Activated CD8-positive, alpha-beta memory T cell treated with anti-CD3 and anti-CD28 coated beads for 4 hours (primary cell): ENCODE measurements around the gene BAHCC1.

ENCODE experiments used
- DNase-seq, 2 donors: peaks; one replicate each; pipeline ENCODE4 v3.0.0-alpha.2; 2020; ENCODE audit warnings: low read depth in 2 of 2

Gene BAHCC1

GRCh38 chr17:81386646-81387099 is 8.6 kb upstream of the BAHCC1 start:
- DNase-seq: no peak

DNA sequence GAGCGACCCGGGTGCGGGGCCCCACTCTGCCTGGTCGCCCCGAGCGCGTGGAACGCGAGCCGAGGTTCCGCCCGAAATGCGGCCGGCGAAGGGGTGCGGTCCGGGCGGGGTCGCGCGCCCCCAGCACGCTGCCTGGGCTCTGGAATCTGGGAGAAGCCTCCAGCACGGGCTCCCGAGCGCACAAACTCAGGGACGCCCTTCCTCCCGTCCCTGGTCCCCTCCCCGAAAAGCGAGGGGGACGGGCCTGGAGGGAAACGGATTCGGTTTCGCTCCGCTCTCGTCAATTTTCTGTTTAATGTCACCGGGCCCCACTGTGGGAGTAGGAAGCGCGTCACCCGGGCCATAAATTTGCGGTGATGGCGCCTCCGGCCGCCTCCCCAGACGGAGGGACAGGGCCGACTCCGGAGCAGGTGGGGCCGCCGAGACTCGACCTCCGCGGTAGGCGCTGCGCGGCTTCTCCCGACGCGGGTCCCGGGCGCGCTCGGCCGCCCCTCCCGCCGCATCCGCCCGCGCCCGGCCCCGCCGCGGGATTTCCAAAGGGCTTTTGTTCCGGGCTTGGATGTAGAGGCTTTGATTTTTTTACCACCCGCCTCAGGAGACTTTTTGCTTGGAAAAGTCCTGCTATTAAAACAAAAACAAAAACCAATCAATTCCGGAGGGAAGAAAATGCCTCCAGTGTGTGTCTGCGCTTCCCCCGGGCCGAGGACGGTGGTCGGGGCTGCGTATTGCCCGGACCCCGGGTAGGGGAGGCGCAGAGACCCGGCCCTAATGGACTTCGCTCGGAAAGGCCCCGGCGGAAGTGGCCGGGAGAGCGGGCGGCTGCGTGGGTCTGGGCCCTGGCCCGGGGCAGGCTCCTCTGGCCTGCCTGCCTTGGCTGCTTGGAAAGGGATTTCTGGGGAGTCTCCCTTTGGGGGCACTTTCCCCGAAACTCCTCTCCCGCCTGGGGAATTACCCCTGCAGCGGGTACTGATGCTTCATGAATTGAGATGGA is 7.9 kb upstream of the BAHCC1 start:
- peak in 1 of 2 donors; percentile 19 for DNase-seq

GRCh38 chr17:81388091-81388611 is 7.1 kb upstream of the BAHCC1 start:
- no peak for DNase-seq

- DNase-seq: no peak
Observed at GRCh38 chr17:81388612-81389367, 6.5 kb upstream of the BAHCC1 start.

DNA sequence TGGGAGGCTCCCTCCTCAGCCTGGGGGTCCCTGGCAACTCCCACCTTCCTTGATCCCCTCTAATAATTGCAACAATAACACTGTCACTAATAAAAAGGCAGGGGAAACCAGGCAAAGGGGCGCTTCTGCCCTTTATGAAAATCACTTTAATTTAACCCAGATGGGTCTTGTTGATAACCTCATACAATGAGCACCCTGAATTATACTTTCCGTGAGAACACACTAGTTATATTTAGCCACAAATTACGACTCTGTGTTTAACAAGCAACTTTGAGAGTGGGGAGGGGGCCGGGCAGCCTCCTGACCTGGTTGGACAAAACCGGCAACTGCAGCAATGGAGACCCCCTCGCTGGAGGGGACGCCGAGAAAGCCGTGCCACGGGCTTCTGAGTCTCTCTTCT is 5.7 kb upstream of the BAHCC1 start:
- DNase-seq: no peak

DNA sequence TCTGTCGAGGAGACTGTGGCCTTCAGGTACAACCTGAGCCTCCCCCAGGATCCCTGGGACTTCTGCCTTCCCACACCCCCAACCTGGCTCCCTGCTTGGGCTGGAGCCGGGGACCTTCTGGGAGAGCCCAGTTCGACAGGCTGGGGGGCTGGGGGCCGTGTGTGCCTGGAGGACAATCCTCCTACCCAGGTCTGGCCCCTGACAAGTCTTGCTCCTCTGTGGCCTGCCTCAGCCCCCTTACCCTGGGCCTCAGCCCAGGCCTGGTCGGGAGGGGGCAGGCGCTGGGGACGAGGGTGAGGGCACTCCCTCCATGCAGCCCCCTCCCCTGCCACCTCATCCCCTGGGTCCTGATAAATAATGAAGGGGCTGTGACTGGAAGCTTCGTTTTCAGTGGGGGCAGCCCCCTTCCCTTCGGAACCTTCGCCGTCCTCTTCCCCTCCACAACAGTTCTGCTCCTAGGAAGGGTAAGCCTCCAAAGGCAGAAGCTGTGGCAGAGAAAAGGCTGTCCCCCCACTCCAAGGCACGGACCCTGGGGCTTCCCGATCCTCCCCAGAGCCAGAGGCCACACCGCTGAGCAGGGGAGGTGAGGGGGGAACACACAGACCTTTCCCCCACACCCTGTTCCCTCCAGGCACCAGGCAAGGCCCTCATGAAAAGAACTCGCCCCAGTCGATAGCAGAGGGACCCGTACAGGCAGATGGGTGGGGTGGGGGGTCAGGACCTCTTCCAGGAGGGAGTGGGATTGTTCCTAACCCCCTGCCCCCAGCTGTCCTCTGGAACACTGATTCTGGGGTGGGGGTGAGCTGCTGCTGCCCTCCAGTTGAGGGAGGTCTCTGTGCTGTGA is 5.0 kb upstream of the BAHCC1 start:
- DNase-seq: no peak

- DNase-seq: no peak
Observed at GRCh38 chr17:81390873-81391255, 4.4 kb upstream of the BAHCC1 start.

- DNase-seq: no peak
Observed at GRCh38 chr17:81391293-81391935, 3.8 kb upstream of the BAHCC1 start.

DNA sequence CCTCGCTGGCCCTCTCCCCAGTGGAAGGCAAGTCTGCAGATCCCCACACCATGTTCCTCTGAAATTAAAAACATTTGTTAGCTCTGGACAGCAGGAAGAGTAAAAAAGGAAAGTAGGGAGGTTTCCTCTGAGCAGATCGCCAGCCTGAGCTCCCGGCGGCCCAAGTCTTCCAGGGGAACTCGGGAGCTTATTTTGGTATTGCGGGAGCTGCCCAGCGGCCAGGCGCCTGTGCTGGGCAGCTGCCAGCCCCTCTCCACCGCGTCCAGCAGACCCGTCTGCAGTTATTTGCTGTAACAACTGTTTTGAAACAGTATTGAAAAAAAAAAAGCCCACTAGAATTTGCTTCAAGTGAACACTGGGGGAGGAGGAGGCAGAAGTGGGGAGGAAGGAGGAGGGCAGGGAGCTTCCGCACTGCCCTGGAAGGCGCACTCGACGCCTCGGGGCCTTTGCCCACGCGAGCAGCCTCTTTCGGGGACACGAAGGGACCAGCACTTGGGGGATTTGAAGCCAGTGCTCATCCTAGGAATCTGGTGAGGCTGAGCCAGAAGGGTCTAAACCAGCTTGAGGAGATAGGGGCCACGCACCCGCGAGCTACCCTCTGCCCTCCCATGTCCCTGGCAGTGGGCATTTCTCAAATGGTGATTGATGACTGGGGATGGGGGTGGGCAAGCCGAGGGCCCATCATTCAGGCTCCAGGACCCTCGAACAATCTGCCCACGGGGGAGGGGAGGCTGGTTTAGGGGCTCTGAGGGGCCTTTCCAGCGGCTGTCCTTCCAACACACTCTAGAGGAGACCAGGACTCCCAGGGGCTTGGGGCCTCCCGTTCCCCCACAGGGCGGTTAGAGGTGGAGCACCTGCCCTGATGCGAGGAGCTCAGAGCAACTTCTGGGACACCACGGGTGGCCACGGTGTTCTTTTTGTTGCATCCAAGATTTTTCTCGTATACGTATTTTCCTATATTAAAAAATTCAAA is 3.0 kb upstream of the BAHCC1 start:
- no peak for DNase-seq

DNA sequence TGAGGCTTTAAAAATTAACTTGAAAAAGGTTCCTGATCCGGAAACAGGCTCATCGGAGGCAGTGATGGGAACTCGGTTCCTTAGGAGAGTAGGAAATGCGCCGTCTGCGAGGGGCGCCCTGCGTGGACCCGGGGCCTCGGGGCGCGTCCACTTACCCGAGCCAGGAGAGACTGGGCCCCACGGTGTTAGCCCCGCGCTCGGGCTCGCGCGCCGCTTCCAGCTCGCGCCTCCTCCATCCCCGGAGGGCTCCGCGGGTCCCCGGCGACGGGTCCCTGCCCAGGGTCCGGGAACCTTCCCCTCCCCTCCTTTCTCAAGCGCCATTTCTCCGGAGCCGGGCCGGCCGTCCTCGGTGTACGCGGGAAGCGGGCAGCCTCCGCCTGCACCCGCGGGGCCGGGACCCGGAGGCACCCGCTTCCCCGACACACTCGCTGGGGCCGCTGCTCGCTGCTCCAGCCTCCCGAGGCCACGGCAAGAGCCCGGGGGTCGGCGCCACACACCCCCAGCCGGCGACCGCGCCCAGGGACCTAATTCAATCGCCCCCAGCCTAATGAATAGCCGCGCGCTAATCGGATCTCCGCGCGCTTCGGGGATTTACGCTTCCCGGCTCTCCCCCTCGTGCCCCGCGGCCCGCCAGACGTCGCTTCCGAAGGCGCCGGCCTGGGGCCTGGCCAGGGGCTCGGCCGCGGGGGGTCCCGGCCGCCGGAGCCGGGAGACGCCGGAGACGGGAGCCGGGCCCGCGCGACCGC is 2.2 kb upstream of the BAHCC1 start:
- DNase-seq: no peak

DNA sequence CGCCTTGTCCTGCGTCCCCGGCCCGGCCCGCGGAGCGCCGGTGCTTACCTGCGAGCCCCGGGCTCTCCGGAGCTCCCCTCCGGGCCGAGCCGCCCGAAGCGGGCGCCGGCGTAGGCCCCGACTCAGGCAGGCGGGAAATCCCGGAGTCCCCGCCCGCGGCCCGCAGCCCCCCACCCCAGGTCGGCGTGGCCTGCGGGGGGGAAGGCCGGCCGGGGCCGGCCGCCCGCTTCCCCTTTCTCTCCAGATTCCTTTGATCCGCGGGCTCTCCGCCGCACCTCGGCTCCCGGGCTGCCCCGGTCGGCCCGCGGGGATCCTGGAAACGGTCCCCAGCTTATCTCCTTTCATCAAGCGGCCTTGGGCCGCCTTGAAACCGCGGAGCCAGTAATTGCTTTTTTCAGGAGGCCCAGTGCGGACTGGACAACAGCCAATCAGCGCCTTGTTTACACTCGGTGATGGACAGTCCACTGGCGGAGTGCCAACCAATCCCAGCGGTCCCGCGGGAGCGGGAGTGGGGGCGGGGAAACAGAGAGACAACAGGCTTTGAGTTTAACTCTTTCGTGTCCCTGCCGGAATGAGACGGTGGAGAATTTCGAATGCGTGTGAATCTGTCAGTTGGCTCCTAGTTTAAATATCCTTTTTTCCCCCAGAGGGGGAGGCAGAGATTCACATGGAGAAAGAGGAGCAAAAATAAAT is 1.4 kb upstream of the BAHCC1 start:
- DNase-seq: peak; percentile 30 to 43

- DNase-seq: no peak
Observed at GRCh38 chr17:81394377-81394920, 808 bp upstream of the BAHCC1 start.

DNA sequence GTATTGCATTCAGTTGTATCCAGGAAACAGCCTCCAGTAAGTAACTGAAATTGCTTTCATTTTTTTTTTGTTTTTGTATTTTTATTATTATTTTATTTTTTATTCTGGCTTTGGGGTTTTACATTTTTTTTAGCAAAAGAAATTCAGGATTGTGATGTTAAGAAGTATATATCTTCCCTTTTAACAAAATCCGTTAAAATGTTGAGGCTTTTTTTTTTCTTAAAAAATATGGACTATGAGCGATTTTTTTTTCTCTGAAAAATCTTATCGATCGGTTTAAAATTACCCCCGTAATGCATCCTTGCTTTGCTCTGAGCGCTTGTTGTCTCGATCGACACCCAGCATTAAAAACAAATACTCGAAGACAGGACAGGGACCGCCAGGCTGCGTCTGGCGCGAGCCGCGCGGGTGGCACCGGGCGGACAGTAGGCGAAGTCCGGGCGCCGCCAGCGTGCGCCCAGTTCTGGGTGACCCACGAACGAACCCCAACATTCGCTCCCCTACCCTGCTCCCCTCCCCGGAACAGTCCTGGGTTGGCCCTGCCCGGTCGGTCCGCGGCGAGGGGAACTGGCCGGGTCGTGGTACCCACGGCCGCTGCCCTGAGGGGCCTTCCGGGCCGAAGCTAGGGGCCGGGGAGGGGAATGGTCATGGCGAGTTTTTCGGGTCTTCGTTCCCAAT is 482 bp downstream of the BAHCC1 start:
- no peak for DNase-seq

GRCh38 chr17:81396278-81396721 is 1.0 kb downstream of the BAHCC1 start:
- DNase-seq: no peak

GRCh38 chr17:81396722-81397313 is 1.6 kb downstream of the BAHCC1 start:
- no peak for DNase-seq

GRCh38 chr17:81397314-81398175 is 2.3 kb downstream of the BAHCC1 start:
- DNase-seq: no peak
